Lower lobe of right lung (tissue), 2 donors: ENCODE results near the gene RTCA. TPM values are rescaled to one million over a fixed set of nuclear protein-coding genes. Genes with fewer than 3 reads are reported as not detected.
"Not testable (repeated sequence)": the region's sequence is repeated elsewhere in the genome, so short reads cannot be mapped to it uniquely, and the experiment has no call there.

Experiments used
- ATAC-seq, 2 donors: fragments of 200-7000 bp; cut with Tn5 transposase; one replicate each; pipeline ENCODE4 v1.9.1; 2020 to 2022; ENCODE audit warnings: mild to moderate bottlenecking in 2 of 2, moderate library complexity in 2 of 2
- DNase-seq: peaks from one replicate; pipeline ENCODE4 v3.0.0-alpha.2; 2020
- H3K27ac ChIP-seq: fragments of 200-600 bp; one replicate; pipeline ENCODE4 v1.8.0; 2022
- H3K27me3 ChIP-seq: fragments of 200-600 bp; one replicate; pipeline ENCODE4 v1.8.0; 2022; ENCODE audit warnings: low read depth
- H3K36me3 ChIP-seq: fragments of 200-600 bp; one replicate; pipeline ENCODE4 v1.8.0; 2022; ENCODE audit warnings: mild to moderate bottlenecking
- H3K4me1 ChIP-seq: fragments of 200-600 bp; one replicate; pipeline ENCODE4 v1.8.0; 2022
- H3K4me3 ChIP-seq: fragments of 200-600 bp; one replicate; pipeline ENCODE4 v1.8.0; 2022; ENCODE audit warnings: mild to moderate bottlenecking
- H3K9me3 ChIP-seq: fragments of 200-600 bp; one replicate; pipeline ENCODE4 v1.8.0; 2022
- CTCF ChIP-seq: fragments of 200-600 bp; IDR thresholded peaks from one replicate; pipeline ENCODE4 v1.8.0; 2022; ENCODE audit warnings: antibody characterized with exemption, mild to moderate bottlenecking
- intact Hi-C: fragments of 100-400 bp; cut with DNase I; formaldehyde crosslinking; loops from one replicate; pipeline ENCODE4 v1.11.0; 2022
- total RNA-seq: library from RNA; stranded (reverse); fragmentation: NEBNext Ultra II Directional; extraction: Animal tissue kit (Norgen Biotek cat#: 25700); gene quantifications from one replicate; pipeline ENCODE4 v1.2.1, GENCODE V29; 2021
- donor health status: DM: no; HTN: yes; CAD: no; lungs with severe emphysema.

Gene RTCA
- total RNA-seq, 1 donor from 2014 or later, result 31.1 TPM

DNA sequence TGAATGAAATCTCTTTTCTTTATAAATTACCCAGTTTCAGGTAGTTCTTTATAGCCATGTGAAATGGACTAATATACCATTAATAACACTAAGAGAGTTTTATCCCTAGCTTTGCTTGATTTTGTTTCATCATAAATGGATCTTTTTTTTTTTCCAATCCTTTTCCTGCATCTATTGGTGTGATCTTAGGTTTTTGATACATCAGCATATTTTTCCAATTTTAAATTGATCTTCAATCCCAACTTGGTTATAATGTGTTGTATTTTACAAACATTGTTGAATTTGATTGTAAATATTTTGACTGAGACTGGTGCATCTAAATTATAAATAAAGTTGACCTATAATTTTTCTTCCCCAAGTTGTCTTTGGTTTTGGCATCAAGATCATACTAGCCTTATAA, 4.3 kb upstream of the RTCA start:
- Histone ChIP-seq H3K36me3 (no peaks in the 10 kb centered on the region), H3K9me3 (peaks cover 2% of the 10 kb centered on the region), H3K27me3 (no peaks in the 10 kb centered on the region), H3K4me1 (peaks cover 8% of the 10 kb centered on the region), H3K27ac (no peak overlapping the region), H3K4me3 (no peak overlapping the region)
- no peak for TF ChIP-seq CTCF
- intact Hi-C loops, result no loop called here
- DNase-seq, result no peak
- no peak for ATAC-seq

- ATAC-seq, H3K9me3 ChIP-seq, H3K27ac ChIP-seq, H3K27me3 ChIP-seq, H3K4me3 ChIP-seq, intact Hi-C loops, DNase-seq: not testable (repeated sequence)
- Histone ChIP-seq H3K36me3 (peaks cover 20% of the 10 kb centered on the region), H3K4me1 (peaks cover 22% of the 10 kb centered on the region)
These were observed 1.9 kb upstream of the RTCA start for GRCh38 chr1:100264081-100264480.

GRCh38 chr1:100265562-100265930, 470 bp upstream of the RTCA start:
- peaks cover 22% of the 10 kb centered on the region for H3K4me1 ChIP-seq
- DNase-seq, result no peak
- no peaks in the 10 kb centered on the region for H3K27me3 ChIP-seq
- peaks cover 2% of the 10 kb centered on the region for H3K9me3 ChIP-seq
- H3K36me3 ChIP-seq, result peaks cover 32% of the 10 kb centered on the region
- intact Hi-C loops, result no loop called here
- peak overlapping the region; percentile 95 for H3K4me3 ChIP-seq
- TF ChIP-seq CTCF, result no peak
- peak overlapping the region; percentile 90 for H3K27ac ChIP-seq
- ATAC-seq, result peak; percentile 58 to 69

- no peak for TF ChIP-seq CTCF
- intact Hi-C loops, result no loop called here
- no peaks in the 10 kb centered on the region for H3K27me3 ChIP-seq
- ATAC-seq (peak in 1 of 2 donors; percentile 74), DNase-seq (no peak)
- peak overlapping the region; percentile 90 for H3K27ac ChIP-seq
- H3K9me3 ChIP-seq, result no peaks in the 10 kb centered on the region
- peaks cover 44% of the 10 kb centered on the region for H3K36me3 ChIP-seq
- peaks cover 22% of the 10 kb centered on the region for H3K4me1 ChIP-seq
- peak overlapping the region; percentile 95 for H3K4me3 ChIP-seq
These were observed 725 bp downstream of the RTCA start for GRCh38 chr1:100266741-100267140.

DNA sequence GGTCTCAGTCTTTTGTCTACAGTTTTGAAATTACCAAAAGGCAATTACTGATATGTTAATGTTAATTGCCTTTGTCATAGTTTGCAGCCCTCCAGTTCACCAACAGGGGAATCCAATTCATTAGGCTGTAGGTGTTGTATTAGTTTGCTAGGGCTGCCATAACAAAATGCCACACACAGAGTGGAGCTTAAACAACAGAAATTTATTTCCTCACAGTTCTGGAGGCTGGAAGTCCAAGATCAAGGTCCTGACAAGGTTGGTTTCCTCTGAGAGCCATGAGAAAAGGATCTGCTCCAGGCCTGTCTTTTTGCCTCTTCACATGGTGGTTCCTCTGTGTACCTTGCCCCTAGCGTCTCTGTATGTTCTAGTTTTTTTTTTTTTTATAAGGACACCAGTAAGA, 1.3 kb downstream of the RTCA start:
- Histone ChIP-seq H3K4me3 (peak overlapping the region; percentile 95), H3K36me3 (peaks cover 50% of the 10 kb centered on the region), H3K4me1 (peaks cover 22% of the 10 kb centered on the region), H3K9me3 (no peaks in the 10 kb centered on the region), H3K27me3 (no peaks in the 10 kb centered on the region), H3K27ac (no peak overlapping the region)
- DNase-seq (no peak), ATAC-seq (no peak)
- intact Hi-C loops, result no loop called here
- TF ChIP-seq CTCF, result no peak

GRCh38 chr1:100268202-100268601, 2.2 kb downstream of the RTCA start:
- peaks cover 22% of the 10 kb centered on the region for H3K4me1 ChIP-seq
- intact Hi-C loops, result no loop called here
- no peaks in the 10 kb centered on the region for H3K27me3 ChIP-seq
- no peak for ATAC-seq
- H3K27ac ChIP-seq, result no peak overlapping the region
- no peaks in the 10 kb centered on the region for H3K9me3 ChIP-seq
- DNase-seq, result no peak
- H3K4me3 ChIP-seq, result no peak overlapping the region
- no peak for TF ChIP-seq CTCF
- H3K36me3 ChIP-seq, result peaks cover 59% of the 10 kb centered on the region
